GM21360 (cell line): ENCODE measurements around the gene EFNB3.

Experiments
- ATAC-seq: cut with Tn5 transposase; IDR thresholded peaks from one replicate; pipeline ENCODE4 v1.9.1; 2021; ENCODE audit warnings: mild to moderate bottlenecking, moderate library complexity; ENCODE audit not compliant: unreplicated experiment

Gene EFNB3

DNA sequence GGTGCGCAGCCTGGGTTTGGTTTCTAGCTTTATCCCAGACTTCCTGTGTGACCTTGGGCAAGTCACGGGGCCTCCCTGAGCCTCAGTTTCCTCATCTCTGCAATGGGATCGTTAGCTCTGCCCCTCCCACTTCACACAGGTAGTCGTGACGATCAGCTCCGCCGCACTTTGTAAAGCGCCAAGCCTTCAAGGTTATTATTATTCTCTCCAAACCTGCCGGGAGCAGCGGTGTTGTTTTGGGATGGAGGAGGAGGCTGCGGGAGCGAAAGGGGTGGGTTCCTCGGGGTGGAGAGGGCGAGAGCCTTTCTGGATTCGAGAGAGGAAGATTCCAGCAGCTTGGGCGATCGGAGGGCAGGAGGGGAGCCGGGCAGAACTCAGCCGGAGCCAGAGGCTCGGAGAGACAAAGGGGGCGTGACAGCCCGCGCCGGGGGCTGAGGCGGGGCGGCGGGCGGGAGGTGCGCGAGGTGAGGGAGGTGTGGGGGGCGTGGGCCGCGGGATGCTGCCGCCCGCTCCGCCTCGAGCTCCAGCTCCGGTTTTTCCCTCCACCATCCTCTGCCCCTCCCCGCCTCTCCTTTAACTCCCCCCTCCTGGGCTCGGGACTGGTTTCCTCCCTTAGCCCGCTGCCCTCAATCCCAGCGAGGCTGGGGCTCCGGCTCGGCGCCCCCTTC, at the start of gene EFNB3:
Gene EFNB3, plus strand, starts transcription at position 602 of the 668 bp plus-strand sequence. CDS start 397 bp downstream, outside the sequence.
- ATAC-seq, result no peak

DNA sequence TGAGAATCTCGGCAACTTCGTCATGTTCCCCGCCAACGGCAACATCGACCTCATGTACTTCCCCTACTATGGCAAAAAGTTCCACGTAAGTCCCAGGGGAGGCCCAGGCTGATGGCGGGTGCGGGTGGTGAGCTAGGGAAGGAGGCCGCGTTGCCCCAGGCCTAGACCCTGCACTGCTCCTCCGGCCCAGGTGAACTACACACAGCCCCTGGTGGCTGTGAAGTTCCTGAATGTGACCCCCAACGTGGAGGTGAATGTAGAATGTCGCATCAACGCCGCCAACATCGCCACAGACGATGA, 49.5 kb upstream of the EFNB3 start:
- no peak for ATAC-seq

GRCh38 chr17:7656958-7657609, 47.9 kb upstream of the EFNB3 start:
- no peak for ATAC-seq

- no peak for ATAC-seq
Observed at GRCh38 chr17:7667656-7668406, 37.2 kb upstream of the EFNB3 start.

- ATAC-seq, result no peak
Observed at GRCh38 chr17:7668482-7668881, 36.5 kb upstream of the EFNB3 start.

GRCh38 chr17:7673239-7673638, 31.8 kb upstream of the EFNB3 start:
- no peak for ATAC-seq

GRCh38 chr17:7674934-7675333, 30.1 kb upstream of the EFNB3 start:
- no peak for ATAC-seq

- ATAC-seq, result no peak
Observed at GRCh38 chr17:7676533-7676932, 28.5 kb upstream of the EFNB3 start.

DNA sequence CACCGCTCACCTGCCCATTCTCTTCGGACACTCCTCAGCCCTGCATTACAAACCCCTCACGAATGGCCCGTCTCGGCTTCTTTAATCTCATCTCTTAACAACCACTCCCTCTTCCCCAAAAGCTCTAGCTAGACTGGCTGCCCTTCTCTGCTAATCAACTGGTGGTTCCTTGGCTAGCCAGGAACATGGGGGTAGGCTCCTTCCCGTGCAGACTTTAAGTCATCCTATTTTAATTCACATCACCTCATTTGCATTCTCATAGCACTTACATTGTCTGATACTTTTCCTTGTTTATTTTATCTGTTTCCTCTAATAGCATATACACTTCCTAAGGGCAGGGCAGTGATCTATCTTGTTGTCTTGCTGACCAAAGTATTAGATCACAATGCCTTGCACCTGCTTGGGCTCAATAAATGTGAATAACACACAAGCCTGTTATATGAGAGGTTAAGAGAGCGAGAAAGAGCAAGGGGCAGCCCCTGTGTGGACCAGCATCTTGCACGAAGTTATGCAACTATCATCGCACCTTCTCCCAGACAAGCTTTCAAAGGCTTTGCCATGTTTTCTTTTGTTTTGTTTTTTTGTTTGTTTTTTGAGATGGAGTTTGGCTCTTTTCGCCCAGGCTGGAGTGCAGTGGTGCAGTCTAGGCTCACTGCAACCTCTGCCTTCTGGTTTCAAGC, 27.5 kb upstream of the EFNB3 start:
- ATAC-seq, result no peak

- no peak for ATAC-seq
Observed at GRCh38 chr17:7684851-7685532, 20.0 kb upstream of the EFNB3 start.

- peak; percentile 41 for ATAC-seq
Observed at GRCh38 chr17:7685533-7686221, 19.3 kb upstream of the EFNB3 start.

DNA sequence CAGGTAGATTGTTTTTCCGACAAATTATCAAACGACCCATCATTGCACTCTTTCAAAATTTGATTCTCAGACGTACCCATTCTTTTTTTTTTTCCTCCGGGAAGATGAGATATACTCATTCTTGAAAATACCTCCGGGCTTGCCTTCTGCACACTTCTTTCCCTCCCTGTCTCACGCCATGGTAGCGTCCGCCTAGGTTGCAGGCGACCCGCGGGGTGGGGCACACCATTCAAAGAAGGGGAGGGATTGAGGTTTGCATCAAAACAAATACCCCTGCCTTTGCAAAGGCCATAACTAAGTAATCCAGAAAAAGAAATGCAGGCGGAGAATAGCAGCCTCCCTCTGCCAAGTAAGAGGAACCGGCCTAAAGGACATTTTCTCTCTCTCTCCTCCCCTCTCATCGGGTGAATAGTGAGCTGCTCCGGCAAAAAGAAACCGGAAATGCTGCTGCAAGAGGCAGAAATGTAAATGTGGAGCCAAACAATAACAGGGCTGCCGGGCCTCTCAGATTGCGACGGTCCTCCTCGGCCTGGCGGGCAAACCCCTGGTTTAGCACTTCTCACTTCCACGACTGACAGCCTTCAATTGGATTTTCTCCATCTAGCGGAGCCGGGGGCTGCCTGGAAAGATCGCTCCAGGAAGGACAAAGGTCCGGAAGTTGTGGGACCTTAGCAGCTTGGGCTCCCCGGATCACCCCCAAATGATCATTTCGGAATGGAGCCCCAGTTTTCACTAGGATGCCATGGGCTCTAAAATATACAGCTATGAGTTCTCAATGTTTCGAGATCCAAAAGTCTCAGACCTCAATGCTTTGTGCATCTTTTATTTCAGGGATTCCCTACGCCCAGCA, 18.6 kb upstream of the EFNB3 start:
- ATAC-seq, result peak; percentile 37

DNA sequence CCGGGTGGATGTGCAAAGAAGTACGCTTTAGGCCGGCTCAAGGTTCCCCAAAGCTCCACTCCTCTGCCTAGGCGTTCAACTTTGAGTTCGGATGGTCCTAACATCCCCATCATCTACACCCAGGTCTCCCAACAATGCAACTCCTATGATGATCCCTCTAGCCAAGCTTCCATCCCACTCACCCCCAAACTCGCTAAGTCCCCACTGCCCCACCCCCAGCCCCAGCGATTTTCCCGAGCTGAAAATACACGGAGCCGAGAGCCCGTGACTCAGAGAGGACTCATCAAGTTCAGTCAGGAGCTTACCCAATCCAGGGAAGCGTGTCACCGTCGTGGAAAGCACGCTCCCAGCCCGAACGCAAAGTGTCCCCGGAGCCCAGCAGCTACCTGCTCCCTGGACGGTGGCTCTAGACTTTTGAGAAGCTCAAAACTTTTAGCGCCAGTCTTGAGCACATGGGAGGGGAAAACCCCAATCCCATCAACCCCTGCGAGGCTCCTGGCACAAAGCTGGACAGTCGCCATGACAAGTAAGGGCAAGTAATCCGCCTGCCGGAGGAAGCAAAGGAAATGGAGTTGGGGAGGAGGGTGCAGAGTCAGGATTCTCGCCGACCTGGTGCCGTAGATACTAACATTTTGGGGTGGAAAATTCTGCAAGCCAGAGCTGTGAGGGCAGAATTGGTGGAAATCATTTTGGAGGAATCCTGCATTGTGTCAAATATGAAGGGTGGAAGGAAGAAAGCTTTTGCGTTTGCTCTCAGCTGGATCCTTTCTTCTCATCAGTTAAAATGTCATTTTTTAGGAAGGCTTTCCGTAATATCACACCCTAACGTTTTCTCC, 17.7 kb upstream of the EFNB3 start, which contains the start of gene TP53:
Gene TP53, minus strand, starts transcription at position 419 of the 836 bp plus-strand sequence. CDS start 10,896 bp downstream, outside the sequence.
- ATAC-seq, result peak; percentile 37

DNA sequence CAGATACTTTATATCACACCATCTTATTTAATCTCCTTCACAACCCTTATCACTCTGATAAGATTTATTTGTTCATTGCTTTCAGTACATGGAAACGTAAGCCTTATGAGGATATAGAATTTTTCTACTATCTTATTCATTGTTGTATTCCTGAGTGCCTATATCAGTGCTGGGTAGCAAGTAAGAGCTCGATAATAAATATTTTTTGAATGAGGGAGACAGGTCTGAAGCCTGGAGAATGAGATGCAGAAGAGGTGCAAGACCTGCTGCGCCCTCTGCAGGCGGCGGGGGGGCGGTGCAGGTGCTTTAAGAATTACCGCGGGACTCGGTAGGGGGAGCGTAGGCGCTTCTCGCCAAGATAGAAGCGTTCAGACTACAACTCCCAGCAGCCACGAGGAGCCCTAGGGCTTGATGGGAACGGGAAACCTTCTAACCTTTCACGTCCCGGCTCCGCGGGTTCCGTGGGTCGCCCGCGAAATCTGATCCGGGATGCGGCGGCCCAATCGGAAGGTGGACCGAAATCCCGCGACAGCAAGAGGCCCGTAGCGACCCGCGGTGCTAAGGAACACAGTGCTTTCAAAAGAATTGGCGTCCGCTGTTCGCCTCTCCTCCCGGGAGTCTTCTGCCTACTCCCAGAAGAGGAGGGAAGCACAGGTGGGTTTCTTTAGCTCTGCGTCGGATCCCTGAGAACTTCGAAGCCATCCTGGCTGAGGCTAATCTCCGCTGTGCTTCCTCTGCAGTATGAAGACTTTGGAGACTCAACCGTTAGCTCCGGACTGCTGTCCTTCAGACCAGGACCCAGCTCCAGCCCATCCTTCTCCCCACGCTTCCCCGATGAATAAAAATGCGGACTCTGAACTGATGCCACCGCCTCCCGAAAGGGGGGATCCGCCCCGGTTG, 16.8 kb upstream of the EFNB3 start, which contains the start of gene WRAP53:
Gene WRAP53, plus strand, starts transcription at position 570 of the 900 bp plus-strand sequence. Its CDS starts 172 bp downstream, at position 742.
- ATAC-seq, result peak; percentile 52

- ATAC-seq, result no peak
Observed at GRCh38 chr17:7688808-7689316, 16.1 kb upstream of the EFNB3 start.

- no peak for ATAC-seq
Observed at GRCh38 chr17:7695586-7695985, 9.4 kb upstream of the EFNB3 start.
